ENCODE data around the gene NAV2. TPM values are rescaled to one million over a fixed set of nuclear protein-coding genes. Genes with fewer than 3 reads are reported as not detected.

Gene NAV2
- total RNA-seq, 1 donor from 2014 or later = 40.6 TPM

DNA sequence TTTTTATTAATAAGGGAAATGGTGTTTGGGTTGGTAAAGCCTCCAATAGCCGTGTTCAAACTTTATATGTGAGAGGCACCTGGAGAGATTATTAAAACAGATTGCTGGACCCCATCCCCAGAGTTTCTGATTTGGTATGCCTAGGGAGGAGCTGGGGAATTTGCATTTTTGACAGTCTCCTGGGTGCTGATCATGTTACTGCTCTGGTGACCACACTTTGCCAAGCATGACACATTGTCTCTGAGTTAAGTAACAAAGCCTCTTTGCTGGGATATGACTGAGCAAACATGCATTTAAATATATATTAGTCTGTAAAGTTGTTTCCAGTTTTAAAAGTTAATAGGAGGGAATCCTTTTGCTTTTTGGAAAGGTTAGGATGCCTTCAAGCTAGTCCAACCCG, 140.4 kb downstream of the NAV2 start:
- DNase-seq (ENCODE audit: extremely low read depth, low read depth, low spot score) = no peak

DNA sequence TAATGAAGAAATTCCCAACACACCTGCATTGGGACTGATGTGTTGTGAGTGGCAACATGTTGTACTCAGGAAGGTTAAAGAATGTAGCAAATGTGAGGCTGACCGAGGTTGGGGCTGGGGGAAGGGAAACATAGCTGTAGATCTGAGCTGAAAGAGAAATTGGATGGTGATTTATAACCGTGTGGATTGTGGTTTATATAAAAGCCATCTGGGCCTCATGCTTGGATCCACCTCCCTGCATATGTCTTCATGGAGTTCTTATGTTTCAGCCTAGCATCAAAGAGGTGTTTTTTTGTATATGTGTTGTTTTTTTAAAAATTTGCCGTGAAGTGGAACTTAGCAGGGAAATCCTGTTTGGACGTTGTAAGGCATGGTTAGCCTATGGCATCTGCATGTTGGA, 141.3 kb downstream of the NAV2 start:
- DNase-seq (ENCODE audit: extremely low read depth, low read depth, low spot score) = no peak

DNA sequence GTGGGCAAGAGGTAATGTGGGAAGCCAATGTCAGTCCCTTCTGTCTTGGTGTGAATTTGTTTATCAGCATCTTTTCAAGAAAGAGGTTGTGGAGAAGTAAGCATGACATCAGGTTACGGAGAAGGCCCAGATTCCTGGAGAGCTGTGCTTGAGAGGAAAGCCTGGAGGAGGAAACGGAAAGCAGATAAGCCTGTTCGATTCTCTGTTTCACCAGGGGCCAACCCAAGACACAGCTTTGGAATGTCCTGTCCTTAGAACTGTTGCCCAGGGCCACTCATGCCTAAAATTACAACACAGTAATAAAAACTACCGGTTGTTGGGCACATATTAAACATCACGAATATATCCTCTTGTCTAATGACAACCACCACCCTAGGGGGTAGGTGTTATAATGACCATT, 148.5 kb downstream of the NAV2 start:
- peak; percentile 91 for DNase-seq (ENCODE audit: extremely low read depth, low read depth, low spot score)

GRCh38 chr11:19862091-19862490, 149.5 kb downstream of the NAV2 start:
- DNase-seq (ENCODE audit: extremely low read depth, low read depth, low spot score) = no peak

DNA sequence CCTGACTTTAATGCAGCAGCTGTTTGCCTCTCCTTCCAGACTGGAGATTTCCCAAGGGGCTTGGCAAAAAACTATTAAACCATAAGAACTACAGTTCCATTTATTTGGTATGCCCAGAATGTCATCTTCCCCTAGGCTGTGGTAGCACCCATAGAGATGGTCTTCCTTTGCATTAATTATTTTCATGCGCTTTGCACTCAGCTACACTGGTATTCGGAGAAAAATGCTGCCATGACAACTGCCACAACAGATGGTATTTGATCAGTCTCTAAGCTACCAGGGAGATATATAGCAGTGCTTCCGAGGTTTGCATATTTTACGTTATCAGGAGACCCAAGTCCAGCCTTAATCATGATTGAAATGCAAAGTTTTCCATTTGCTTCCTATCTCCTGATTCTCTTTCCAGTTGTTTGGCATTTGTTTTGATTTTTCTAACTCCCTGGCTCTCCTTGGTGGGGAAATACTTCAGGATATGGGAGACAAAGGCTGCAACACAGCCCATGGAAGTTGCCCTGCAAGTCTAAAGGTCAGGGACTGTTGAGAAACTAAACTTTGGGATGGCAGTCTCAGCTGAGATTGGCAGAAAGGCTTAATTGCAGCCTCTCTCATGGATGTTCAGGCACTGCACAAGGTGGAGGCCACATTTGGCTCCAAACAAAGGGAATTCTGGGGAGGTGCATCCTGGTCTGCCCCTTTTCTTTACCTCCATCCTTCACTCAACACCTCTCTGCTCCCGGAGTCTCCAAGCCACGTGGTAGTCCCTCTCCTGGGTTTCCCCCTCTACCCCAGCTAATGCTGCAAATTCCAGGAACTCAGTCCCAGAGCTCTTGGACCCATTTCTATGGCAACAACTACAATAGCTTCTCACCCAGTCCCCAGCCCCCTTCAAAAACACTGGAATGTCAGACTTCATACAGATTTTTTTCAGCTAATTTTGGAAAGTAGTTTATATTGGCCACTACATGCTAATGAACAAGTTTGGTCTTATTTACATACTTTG, 151.8 kb downstream of the NAV2 start:
- peak; percentile 70 for DNase-seq (ENCODE audit: extremely low read depth, low read depth, low spot score)

GRCh38 chr11:19866037-19866436, 153.4 kb downstream of the NAV2 start:
- DNase-seq (ENCODE audit: extremely low read depth, low read depth, low spot score) = no peak

DNA sequence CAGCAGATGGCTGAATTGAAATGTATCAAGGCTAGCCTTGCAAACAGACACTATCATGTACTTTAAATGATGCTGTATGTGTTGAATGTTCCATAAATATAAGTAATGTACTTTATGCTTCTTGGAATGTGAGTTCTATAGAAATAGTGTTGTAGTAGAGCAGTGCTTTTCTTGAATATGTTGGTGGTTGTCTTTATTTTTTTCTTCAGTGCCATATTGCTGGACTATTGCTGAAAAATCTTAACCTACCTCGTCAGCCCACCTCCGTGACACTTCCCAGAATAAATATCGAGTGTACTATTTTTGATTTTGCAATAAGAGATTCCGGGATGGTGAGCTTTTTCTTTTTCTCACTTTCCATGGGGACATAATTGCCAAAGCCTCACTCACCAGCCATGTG, 153.9 kb downstream of the NAV2 start:
- DNase-seq (ENCODE audit: extremely low read depth, low read depth, low spot score) = no peak

GRCh38 chr11:19867064-19867463, 154.4 kb downstream of the NAV2 start:
- DNase-seq (ENCODE audit: extremely low read depth, low read depth, low spot score) = no peak

GRCh38 chr11:19868281-19868821, 155.7 kb downstream of the NAV2 start:
- no peak for DNase-seq (ENCODE audit: extremely low read depth, low read depth, low spot score)

- no peak for DNase-seq (ENCODE audit: extremely low read depth, low read depth, low spot score)
Observed at GRCh38 chr11:19868871-19869270, 156.2 kb downstream of the NAV2 start.

GRCh38 chr11:19869466-19869865, 156.8 kb downstream of the NAV2 start:
- no peak for DNase-seq (ENCODE audit: extremely low read depth, low read depth, low spot score)

- no peak for DNase-seq (ENCODE audit: extremely low read depth, low read depth, low spot score)
Observed at GRCh38 chr11:19869946-19870589, 157.4 kb downstream of the NAV2 start.

- no peak for DNase-seq (ENCODE audit: extremely low read depth, low read depth, low spot score)
Observed at GRCh38 chr11:19871531-19871930, 158.9 kb downstream of the NAV2 start.

GRCh38 chr11:19872512-19873145, 160.0 kb downstream of the NAV2 start:
- DNase-seq (ENCODE audit: extremely low read depth, low read depth, low spot score) = no peak

GRCh38 chr11:19873730-19874129, 161.1 kb downstream of the NAV2 start:
- DNase-seq (ENCODE audit: extremely low read depth, low read depth, low spot score) = no peak

DNA sequence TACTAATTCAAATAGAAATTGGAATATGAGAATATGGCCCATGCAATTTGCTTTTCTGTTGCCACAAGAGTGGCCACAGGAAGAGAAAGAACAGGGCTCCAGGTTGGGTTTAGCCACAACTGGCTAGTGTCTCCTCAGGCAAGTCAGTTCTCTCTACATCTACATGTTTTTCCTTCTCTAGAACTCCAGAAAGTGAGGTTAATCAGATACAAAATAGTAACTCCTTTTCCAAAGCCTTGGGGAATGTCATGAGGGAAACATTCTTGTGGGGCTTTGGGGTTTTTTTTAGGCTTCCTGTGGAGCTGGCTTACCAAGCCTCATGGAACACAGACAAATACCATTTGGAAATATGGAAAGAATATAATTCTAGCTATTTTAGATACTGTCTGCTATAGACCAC, 161.6 kb downstream of the NAV2 start:
- DNase-seq (ENCODE audit: extremely low read depth, low read depth, low spot score) = no peak

DNA sequence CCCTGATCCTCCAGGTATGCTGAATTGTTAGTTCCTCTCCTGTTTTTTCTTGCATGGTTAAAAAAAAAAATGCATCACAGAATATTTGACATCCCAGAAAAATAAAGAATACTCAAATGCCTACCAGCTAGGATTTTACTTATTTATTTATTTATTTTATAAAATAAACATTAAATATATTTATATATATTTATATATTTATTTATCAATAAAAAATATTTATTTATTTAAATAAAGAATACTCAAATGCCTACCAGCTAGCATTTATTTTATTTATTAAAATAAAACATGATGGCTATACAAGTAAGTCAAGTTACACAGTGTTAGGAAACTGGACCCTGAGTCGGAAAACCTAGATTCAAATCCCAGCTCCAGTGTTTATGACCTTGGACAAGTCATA, 164.1 kb downstream of the NAV2 start:
- no peak for DNase-seq (ENCODE audit: extremely low read depth, low read depth, low spot score)

DNA sequence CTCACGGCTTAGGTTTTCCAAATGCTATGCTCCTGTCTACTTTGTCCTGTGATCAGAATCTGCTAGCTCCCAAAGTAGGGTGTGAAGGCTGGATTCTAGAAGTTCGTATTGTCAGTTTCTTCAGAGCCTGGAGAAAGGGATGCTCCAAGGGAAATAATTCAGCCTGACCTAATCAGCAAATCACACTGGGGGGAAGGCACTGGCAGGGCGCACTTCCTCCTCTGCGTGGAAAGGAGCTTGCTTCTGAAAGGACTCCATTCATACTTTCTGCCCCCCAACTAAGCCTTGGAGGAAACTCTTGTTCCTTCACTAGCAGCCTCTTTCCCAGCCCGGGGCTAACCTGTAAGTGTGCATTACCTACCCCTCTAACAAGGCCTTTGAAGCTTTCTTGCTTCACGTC, 165.9 kb downstream of the NAV2 start:
- DNase-seq (ENCODE audit: extremely low read depth, low read depth, low spot score) = no peak

DNA sequence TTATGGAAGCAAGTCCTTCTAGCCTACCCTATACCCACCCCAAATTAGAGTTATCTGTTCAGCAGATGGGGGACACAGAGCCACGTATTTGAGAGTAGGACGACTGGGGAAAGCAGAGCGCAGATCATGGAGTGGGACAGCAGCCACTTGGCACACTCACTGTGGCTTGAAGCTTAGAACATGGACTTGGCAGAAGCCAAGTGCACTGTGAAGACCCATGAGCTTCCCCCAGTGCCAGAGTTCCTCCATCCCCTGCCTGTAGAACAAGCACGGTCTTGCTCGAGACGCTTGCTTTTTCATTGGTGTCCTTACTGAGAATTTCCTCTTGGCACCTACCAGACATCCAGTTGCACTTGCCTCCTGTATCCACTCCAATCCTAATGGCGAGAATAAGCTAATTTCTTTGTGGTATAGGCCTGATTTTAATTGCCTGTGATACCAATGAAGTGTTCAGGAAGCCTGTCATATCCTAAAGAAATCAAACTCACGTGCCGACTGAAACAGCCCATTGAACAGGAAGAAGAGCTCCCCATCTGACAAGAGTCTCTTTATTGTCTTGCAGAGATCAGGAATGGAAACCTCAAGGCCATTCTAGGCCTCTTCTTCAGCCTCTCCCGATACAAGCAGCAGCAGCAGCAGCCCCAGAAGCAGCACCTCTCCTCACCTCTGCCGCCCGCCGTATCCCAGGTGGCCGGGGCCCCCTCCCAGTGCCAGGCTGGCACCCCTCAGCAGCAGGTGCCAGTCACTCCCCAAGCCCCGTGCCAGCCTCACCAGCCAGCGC, 166.9 kb downstream of the NAV2 start:
- no peak for DNase-seq (ENCODE audit: extremely low read depth, low read depth, low spot score)

DNA sequence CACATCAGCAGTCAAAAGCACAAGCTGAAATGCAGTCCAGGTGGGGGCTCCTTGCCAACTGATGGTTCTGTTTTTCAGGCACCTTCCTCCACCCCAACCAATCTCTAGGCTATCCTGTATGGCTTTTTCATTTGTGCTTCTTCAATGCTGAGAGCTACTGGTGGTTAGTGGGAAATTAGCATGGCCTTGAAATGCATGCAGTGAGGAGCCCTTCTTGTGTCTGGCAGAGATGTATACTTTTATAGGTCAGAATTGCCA, 167.4 kb downstream of the NAV2 start:
- DNase-seq (ENCODE audit: extremely low read depth, low read depth, low spot score) = no peak

GRCh38 chr11:19881177-19881576, 168.5 kb downstream of the NAV2 start:
- no peak for DNase-seq (ENCODE audit: extremely low read depth, low read depth, low spot score)
